IMR-90 (cell line): Measurements from ENCODE around the gene LHPP.

Source experiments
- BHLHE40 ChIP-seq: fragments of 150-350 bp; IDR thresholded peaks from 2 replicates; pipeline ENCODE4 v1.6.1; 2016; ENCODE audit warnings: mild to moderate bottlenecking, low read depth, low read length
- CEBPB ChIP-seq: IDR thresholded peaks from 2 replicates; pipeline ENCODE4 v1.6.1; 2012; ENCODE audit warnings: low read depth, low read length, improper control_type of control experiment
- FOS ChIP-seq: fragments of 150-350 bp; IDR thresholded peaks from 2 replicates; pipeline ENCODE4 v1.6.1; 2016; ENCODE audit warnings: low read depth, low read length
- MAZ ChIP-seq: IDR thresholded peaks from 2 replicates; pipeline ENCODE4 v1.6.1; 2012; ENCODE audit warnings: low read depth, mild to moderate bottlenecking, low read length, improper control_type of control experiment, moderate library complexity, borderline replicate concordance
- POLR2A ChIP-seq: IDR thresholded peaks from 2 replicates; pipeline ENCODE4 v1.6.1; 2012; ENCODE audit warnings: mild to moderate bottlenecking, low read depth, low read length
- USF2 ChIP-seq: fragments of 150-350 bp; IDR thresholded peaks from 2 replicates; pipeline ENCODE4 v1.6.1; 2017; ENCODE audit warnings: mild to moderate bottlenecking, antibody characterized with exemption, low read length, low read depth
- TF ChIP-seq, protein P1 (sequence below): conservative IDR thresholded peaks from 2 replicates; pipeline ENCODE4 v1.5.1; 2012; ENCODE audit warnings: mild to moderate bottlenecking, low read depth, low read length, improper control_type of control experiment

- TF ChIP-seq, protein P1, sequence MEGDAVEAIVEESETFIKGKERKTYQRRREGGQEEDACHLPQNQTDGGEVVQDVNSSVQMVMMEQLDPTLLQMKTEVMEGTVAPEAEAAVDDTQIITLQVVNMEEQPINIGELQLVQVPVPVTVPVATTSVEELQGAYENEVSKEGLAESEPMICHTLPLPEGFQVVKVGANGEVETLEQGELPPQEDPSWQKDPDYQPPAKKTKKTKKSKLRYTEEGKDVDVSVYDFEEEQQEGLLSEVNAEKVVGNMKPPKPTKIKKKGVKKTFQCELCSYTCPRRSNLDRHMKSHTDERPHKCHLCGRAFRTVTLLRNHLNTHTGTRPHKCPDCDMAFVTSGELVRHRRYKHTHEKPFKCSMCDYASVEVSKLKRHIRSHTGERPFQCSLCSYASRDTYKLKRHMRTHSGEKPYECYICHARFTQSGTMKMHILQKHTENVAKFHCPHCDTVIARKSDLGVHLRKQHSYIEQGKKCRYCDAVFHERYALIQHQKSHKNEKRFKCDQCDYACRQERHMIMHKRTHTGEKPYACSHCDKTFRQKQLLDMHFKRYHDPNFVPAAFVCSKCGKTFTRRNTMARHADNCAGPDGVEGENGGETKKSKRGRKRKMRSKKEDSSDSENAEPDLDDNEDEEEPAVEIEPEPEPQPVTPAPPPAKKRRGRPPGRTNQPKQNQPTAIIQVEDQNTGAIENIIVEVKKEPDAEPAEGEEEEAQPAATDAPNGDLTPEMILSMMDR: no peak
- TF ChIP-seq USF2 (no peak), FOS (no peak), MAZ (no peak), CEBPB (no peak), POLR2A (no peak), BHLHE40 (no peak)
These were observed 2.7 kb downstream of the LHPP start for GRCh38 chr10:124464028-124464965.
